Measurements from ENCODE around the gene COL5A2. TPM values are rescaled to one million over a fixed set of nuclear protein-coding genes. Genes with fewer than 3 reads are reported as not detected.
A peak's percentile ranks its signal among the peaks of the same experiment; 100 is the strongest.

The COL5A2 gene
- total and polyA plus RNA-seq, 4 donors: 3.2 to 83.5 (median 9.1) TPM

- H3K27ac ChIP-seq (ENCODE audit: low read depth in 1 of 2, low read length in 2 of 2): no peak overlapping the region
- no peak for DNase-seq (ENCODE audit: low spot score)
- H3K9ac ChIP-seq (ENCODE audit: low read depth in 1 of 2, low read length in 2 of 2): peak overlapping the region in 1 of 2 donors; percentile 6
- peak overlapping the region in 2 of 3 donors; percentile 10 to 21 for H3K4me3 ChIP-seq (ENCODE audit: low read depth in 1 of 3, low read length in 3 of 3)
- TF ChIP-seq SP1 (IDR thresholded peaks at IDR 0.05) (peak; percentile 66), REST (IDR thresholded peaks at IDR 0.05) (peak; percentile 30), HNF4A (conservative IDR thresholded peaks at IDR 0.05) (no peak), RXRA (IDR thresholded peaks at IDR 0.05) (peak in 1 of 2 donors; percentile 6)
- H3K36me3 ChIP-seq (ENCODE audit: control insufficient read depth in 4 of 4, insufficient read depth in 3 of 4, low read depth in 1 of 4, low read length in 3 of 4): no peaks in the 10 kb centered on the region
- H3K9me3 ChIP-seq (ENCODE audit: control insufficient read depth in 4 of 4, low read length in 3 of 4): no peaks in the 10 kb centered on the region
- H3K27me3 ChIP-seq (ENCODE audit: control insufficient read depth in 4 of 4, insufficient read depth in 4 of 4, low read length in 3 of 4): no peaks in the 10 kb centered on the region
- 24% methylated on average over 2 of the region's 2 CpGs for WGBS
- peaks cover 0 to 6% (median 4%) of the 10 kb centered on the region in 4 donors for H3K4me1 ChIP-seq (ENCODE audit: control insufficient read depth in 4 of 4, insufficient read depth in 4 of 4, low read length in 3 of 4)
These were observed 69.6 kb downstream of the COL5A2 start for GRCh38 chr2:189109921-189110397.

- TF ChIP-seq ZBTB33 (IDR thresholded peaks at IDR 0.05) (no peak), TAF1 (conservative IDR thresholded peaks at IDR 0.05) (no peak), MAX (IDR thresholded peaks at IDR 0.05) (no peak), EGR1 (IDR thresholded peaks at IDR 0.05; ENCODE audit: low read depth in 2 of 2) (no peak), GABPA (IDR thresholded peaks at IDR 0.05 in 1 of 2, conservative IDR thresholded peaks at IDR 0.05 in 1 of 2) (no peak), HNF4A (conservative IDR thresholded peaks at IDR 0.05) (no peak), RXRA (IDR thresholded peaks at IDR 0.05) (no peak), CTCF (IDR thresholded peaks at IDR 0.05; ENCODE audit: low read depth, low read length, missing input control) (no peak)
These were observed 74.6 kb downstream of the COL5A2 start for GRCh38 chr2:189104934-189105333.

More at GRCh38 chr2:189104934-189105333, 74.6 kb downstream of the COL5A2 start:
- H3K27me3 ChIP-seq (ENCODE audit: control insufficient read depth in 4 of 4, insufficient read depth in 4 of 4, low read length in 3 of 4): no peaks in the 10 kb centered on the region
- no peak for DNase-seq (ENCODE audit: low spot score)
- H3K4me1 ChIP-seq (ENCODE audit: control insufficient read depth in 4 of 4, insufficient read depth in 4 of 4, low read length in 3 of 4): peaks cover 0 to 6% (median 0%) of the 10 kb centered on the region in 4 donors
- H3K9ac ChIP-seq (ENCODE audit: low read depth in 1 of 2, low read length in 2 of 2): peak overlapping the region in 1 of 2 donors; percentile 21
- no peaks in the 10 kb centered on the region for H3K9me3 ChIP-seq (ENCODE audit: control insufficient read depth in 4 of 4, low read length in 3 of 4)
- H3K27ac ChIP-seq (ENCODE audit: low read depth in 1 of 2, low read length in 2 of 2): peak overlapping the region in 1 of 2 donors; percentile 42
- WGBS: 17% methylated on average over 2 of the region's 2 CpGs
- H3K36me3 ChIP-seq (ENCODE audit: control insufficient read depth in 4 of 4, insufficient read depth in 3 of 4, low read depth in 1 of 4, low read length in 3 of 4): no peaks in the 10 kb centered on the region
- H3K4me3 ChIP-seq (ENCODE audit: low read depth in 1 of 3, low read length in 3 of 3): peak overlapping the region in 1 of 3 donors; percentile 5
